ENCODE data around the gene STAT1. TPM values are rescaled to one million over a fixed set of nuclear protein-coding genes. Genes with fewer than 3 reads are reported as not detected.

The STAT1 gene
- total and polyA plus RNA-seq, 9 of the 15 experiments (the other 6 are each of a cell fraction or from before 2014, with no cell fraction given) = 8.7 to 34.4 (median 26.8) TPM

- no peaks in the 10 kb centered on the region for H3K9me3 ChIP-seq (replicated peaks; ENCODE audit: control insufficient read depth, insufficient read depth, low read depth, low read length)
- no peak for ATAC-seq
- H3K36me3 ChIP-seq (ENCODE audit: control insufficient read depth, insufficient read depth, low read length) = peaks cover 15% of the 10 kb centered on the region
- H3K4me1 ChIP-seq (replicated peaks in 1 of 2; ENCODE audit: control insufficient read depth in 2 of 2, insufficient read depth in 2 of 2, low read length in 2 of 2) = peaks cover 5 to 8% of the 10 kb centered on the region in 2 experiments
- H3K9me1 ChIP-seq (ENCODE audit: control insufficient read depth, insufficient read depth, low read length) = no peaks in the 10 kb centered on the region
- BruUV-seq (replicated peaks) = no TSS peak
- H3K4me2 ChIP-seq (ENCODE audit: insufficient read depth, low read length) = no peak overlapping the region
- H2AFZ ChIP-seq (ENCODE audit: low read depth, low read length) = no peak overlapping the region
- H3K4me3 ChIP-seq = no peak overlapping the region
- in situ Hi-C loops (cut with MboI) (no loop called here), intact Hi-C loops (cut with micrococcal nuclease) (no loop called here)
- no peaks in the 10 kb centered on the region for H4K20me1 ChIP-seq (replicated peaks; ENCODE audit: control insufficient read depth, insufficient read depth, low read length)
- H3K27me3 ChIP-seq (ENCODE audit: control insufficient read depth in 2 of 2, insufficient read depth in 2 of 2, low read length in 2 of 2) = no peaks in the 10 kb centered on the region
- peaks cover 27% of the 10 kb centered on the region for H3K79me2 ChIP-seq (ENCODE audit: control insufficient read depth, insufficient read depth, low read length)
- CTCF ChIA-PET (ENCODE audit: low intra/inter-chr PET ratio) = no interaction called here
- TF ChIP-seq ILK (tag; IDR thresholded peaks at IDR 0.05; ENCODE audit: borderline replicate concordance, low read depth) (no peak), ZNF41 (CRISPR knock-in tag; conservative IDR thresholded peaks at IDR 0.05) (no peak), ZNF174 (CRISPR knock-in tag; IDR thresholded peaks at IDR 0.05) (no peak), RERE (CRISPR knock-in tag; IDR thresholded peaks at IDR 0.05; ENCODE audit: borderline replicate concordance) (no peak), SMARCA4 (IDR thresholded peaks at IDR 0.05) (no peak), ZSCAN32 (CRISPR knock-in tag; IDR thresholded peaks at IDR 0.05) (no peak), CBX8 (IDR thresholded peaks at IDR 0.05; ENCODE audit: borderline replicate concordance, extremely low read depth, low read depth, low read length, poor library complexity, severe bottlenecking) (no peak), RBM39 (optimal IDR thresholded peaks at IDR 0.05; ENCODE audit: low read depth, low read length) (no peak)
- TF ChIP-seq, protein P1, sequence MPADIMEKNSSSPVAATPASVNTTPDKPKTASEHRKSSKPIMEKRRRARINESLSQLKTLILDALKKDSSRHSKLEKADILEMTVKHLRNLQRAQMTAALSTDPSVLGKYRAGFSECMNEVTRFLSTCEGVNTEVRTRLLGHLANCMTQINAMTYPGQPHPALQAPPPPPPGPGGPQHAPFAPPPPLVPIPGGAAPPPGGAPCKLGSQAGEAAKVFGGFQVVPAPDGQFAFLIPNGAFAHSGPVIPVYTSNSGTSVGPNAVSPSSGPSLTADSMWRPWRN (IDR thresholded peaks at IDR 0.05; ENCODE audit: low read depth) = no peak
- H3K27ac ChIP-seq (ENCODE audit: extremely low read depth, low read depth, low read length) = no peak overlapping the region
- FAIRE-seq = no peak
- POLR2A ChIA-PET = no interaction called here
- no peak for DNase-seq (ENCODE audit: extremely low read depth in 1 of 4, low spot score in 3 of 4)
- WGBS (ENCODE audit: insufficient coverage, low coverage, missing lambda C conversion rate) = 77% methylated on average over 8 of the region's 8 CpGs
- H3K9ac ChIP-seq (ENCODE audit: insufficient read depth in 1 of 2, low read depth in 2 of 2, low read length in 2 of 2) = no peak overlapping the region
Observed at GRCh38 chr2:191015831-191016230, 1.9 kb upstream of the STAT1 start.

All from K562 (cell line).